Calu3 (cell line): ENCODE results near the gene NAGLU. TPM values are rescaled to one million over a fixed set of nuclear protein-coding genes. Genes with fewer than 3 reads are reported as not detected.

Source experiments
- BruUV-seq: library from RNA; stranded (reverse); fragments of 400-500 nt; replicated peaks from 2 replicates; lab custom pipeline; 2021; lab: Mats Ljungman, UMichigan
- CTCF ChIA-PET: fragments of 300-600 bp; sonication (Branson Sonifier 250); formaldehyde crosslinking; loops from one replicate; lab custom pipeline; 2022; ENCODE audit warnings: antibody characterized with exemption; lab: Charles Lee
- DNase-seq: peaks from one replicate; pipeline ENCODE4 v3.0.0; 2022
- H3K27ac Mint-ChIP-seq: one replicate; pipeline ENCODE4 v1.8.0; 2022; ENCODE audit warnings: mixed read lengths; ENCODE audit not compliant: unreplicated experiment
- H3K27me3 Mint-ChIP-seq: one replicate; pipeline ENCODE4 v1.8.0; 2022; ENCODE audit warnings: mixed read lengths; ENCODE audit not compliant: unreplicated experiment
- H3K36me3 Mint-ChIP-seq: one replicate; pipeline ENCODE4 v1.8.0; 2022; ENCODE audit warnings: mild to moderate bottlenecking, moderate library complexity, mixed read lengths; ENCODE audit not compliant: insufficient read depth, unreplicated experiment
- H3K4me1 Mint-ChIP-seq: one replicate; pipeline ENCODE4 v1.8.0; 2022; ENCODE audit warnings: mild to moderate bottlenecking, low read depth, mixed read lengths; ENCODE audit not compliant: unreplicated experiment
- H3K4me3 Mint-ChIP-seq: one replicate; pipeline ENCODE4 v1.8.0; 2022; ENCODE audit warnings: mild to moderate bottlenecking, low read depth, moderate library complexity, mixed read lengths; ENCODE audit not compliant: unreplicated experiment
- H3K9me3 Mint-ChIP-seq: one replicate; pipeline ENCODE4 v1.8.0; 2022; ENCODE audit warnings: low read depth, mixed read lengths; ENCODE audit not compliant: unreplicated experiment
- CTCF ChIP-seq: fragments of 200-600 bp; IDR thresholded peaks from one replicate; pipeline ENCODE4 v1.8.0; 2022; ENCODE audit warnings: antibody characterized with exemption; ENCODE audit not compliant: unreplicated experiment
- intact Hi-C: fragments of 100-400 bp; cut with micrococcal nuclease; formaldehyde crosslinking; loops from one replicate; pipeline ENCODE4 v1.10.0; 2022; ENCODE audit not compliant: unreplicated experiment
- total RNA-seq: library from RNA; stranded (reverse); gene quantifications from 2 replicates; pipeline ENCODE4 v1.2.3, GENCODE V29; 2022

The NAGLU gene
- total RNA-seq, 1 experiment from 2014 or later = 53.8 TPM

- BruUV-seq = no TSS peak
- H3K4me3 Mint-ChIP-seq = no peak overlapping the region
- CTCF ChIA-PET = interaction anchor here (1.2 to 1.4 kb wide), 2 partner anchors 10 to 18 kb away, joined by 3 to 5 read pairs; partner anchors contain the start of gene PSMC3IP
- DNase-seq = no peak
- H3K27ac Mint-ChIP-seq = no peak overlapping the region
- peaks cover 14% of the 10 kb centered on the region for H3K4me1 Mint-ChIP-seq
- intact Hi-C loops = no loop called here
- TF ChIP-seq CTCF = no peak
- H3K36me3 Mint-ChIP-seq = peaks cover 58% of the 10 kb centered on the region
- H3K27me3 Mint-ChIP-seq = no peaks in the 10 kb centered on the region
- H3K9me3 Mint-ChIP-seq = no peaks in the 10 kb centered on the region
These were observed 23.0 kb downstream of the NAGLU start for GRCh38 chr17:42559075-42559474.

GRCh38 chr17:42560246-42560645, 24.2 kb downstream of the NAGLU start:
- no TSS peak for BruUV-seq
- H3K4me3 Mint-ChIP-seq = no peak overlapping the region
- no peak for TF ChIP-seq CTCF
- CTCF ChIA-PET = interaction anchor here (1.2 kb wide), 1 partner anchor 12 kb away, joined by 5 read pairs; no protein-coding TSS in a partner anchor
- H3K9me3 Mint-ChIP-seq = no peaks in the 10 kb centered on the region
- H3K27me3 Mint-ChIP-seq = no peaks in the 10 kb centered on the region
- no peak for DNase-seq
- peaks cover 17% of the 10 kb centered on the region for H3K4me1 Mint-ChIP-seq
- intact Hi-C loops = no loop called here
- H3K36me3 Mint-ChIP-seq = peaks cover 55% of the 10 kb centered on the region
- no peak overlapping the region for H3K27ac Mint-ChIP-seq

- CTCF ChIA-PET = no interaction called here
- H3K9me3 Mint-ChIP-seq = no peaks in the 10 kb centered on the region
- peak within 1 kb of the TSS; percentile 100 for H3K4me3 Mint-ChIP-seq
- peaks cover 62% of the 10 kb centered on the region for H3K36me3 Mint-ChIP-seq
- BruUV-seq = no TSS peak
- no peaks in the 10 kb centered on the region for H3K27me3 Mint-ChIP-seq
- H3K27ac Mint-ChIP-seq = peak within 1 kb of the TSS; percentile 93
- H3K4me1 Mint-ChIP-seq = peaks cover 25% of the 10 kb centered on the region
- no peak for TF ChIP-seq CTCF
- intact Hi-C loops = no loop called here
- peak; percentile 98 for DNase-seq
These were observed 25.9 kb downstream of the NAGLU start, which contains the start of gene COASY for GRCh38 chr17:42561897-42562387. TSS of gene COASY (plus strand) at chr17:42562148. CDS start at chr17:42562623, 475 bp downstream.

GRCh38 chr17:42562388-42563142, 26.5 kb downstream of the NAGLU start:
- H3K9me3 Mint-ChIP-seq = no peaks in the 10 kb centered on the region

More at GRCh38 chr17:42562388-42563142, 26.5 kb downstream of the NAGLU start:
- Mint-ChIP-seq H3K36me3 (peaks cover 69% of the 10 kb centered on the region), H3K27me3 (no peaks in the 10 kb centered on the region), H3K4me3 (peak overlapping the region; percentile 100), H3K4me1 (peaks cover 28% of the 10 kb centered on the region), H3K27ac (peak overlapping the region; percentile 93)
- intact Hi-C loops = no loop called here
- CTCF ChIA-PET = interaction anchor here (0.9 to 1.4 kb wide), 3 partner anchors 14 to 261 kb away, joined by 3 to 9 read pairs (median 3); partner anchors contain the start of genes BECN1 and PSMC3IP
- TF ChIP-seq CTCF = no peak
- BruUV-seq = TSS peak; percentile 69
- DNase-seq = peak; percentile 47
